Prostate gland (tissue), 2 donors: ENCODE measurements around the gene NAV2. TPM values are rescaled to one million over a fixed set of nuclear protein-coding genes. Genes with fewer than 3 reads are reported as not detected.

Experiments used
- DNase-seq: peaks from one replicate; pipeline ENCODE4 v3.0.0-alpha.2; 2019; ENCODE audit warnings: low spot score
- H3K27ac ChIP-seq, 2 donors: fragments of 200-600 bp; sonication (generic); 2 replicates each; pipeline ENCODE4 v1.5.1; 2017 to 2019
- H3K27me3 ChIP-seq: fragments of 200-600 bp; sonication (generic); replicated peaks from 2 replicates; pipeline ENCODE4 v1.5.1; 2019; ENCODE audit not compliant: insufficient read depth
- H3K36me3 ChIP-seq, 2 donors: fragments of 200-600 bp; sonication (generic); 1 replicate in 1 of 2; 2 replicates in 1 of 2; pipeline versions ENCODE4 v1.5.1 to v1.8.1; 2017 to 2019
- H3K4me1 ChIP-seq: fragments of 200-600 bp; sonication (generic); replicated peaks from 2 replicates; pipeline ENCODE4 v1.5.1; 2019
- H3K4me3 ChIP-seq, 2 donors: fragments of 200-600 bp; sonication (generic); 2 replicates each; pipeline ENCODE4 v1.5.1; 2017 to 2019
- H3K9me3 ChIP-seq: fragments of 200-600 bp; sonication (generic); 2 replicates; pipeline ENCODE4 v1.5.1; 2017
- POLR2A ChIP-seq: fragments of 450-650 bp; IDR thresholded peaks from one replicate; pipeline ENCODE4 v1.6.1; 2016; ENCODE audit warnings: antibody characterized with exemption, mild to moderate bottlenecking
- POLR2AphosphoS5 ChIP-seq: sonication (generic); formaldehyde crosslinking; IDR thresholded peaks from one replicate; pipeline ENCODE4 v1.6.1; 2017; ENCODE audit warnings: antibody characterized with exemption
- WGBS: methylation state at CpG from one replicate; pipeline ENCODE4 v1.1.5; 2018; 5-methylcytosine and 5-hydroxymethylcytosine counted together
- intact Hi-C: fragments of 100-400 bp; cut with DNase I; formaldehyde crosslinking; loops from one replicate; pipeline ENCODE4 v1.14.2; 2022
- total RNA-seq, 2 donors: library from RNA; depleted of rRNA; stranded (reverse); fragments of >200 nt; gene quantifications; one replicate each; pipeline ENCODE4 v1.1.0, GENCODE V29; 2016
- TF ChIP-seq, protein P1 (sequence below), 4 experiments: fragments of 200-600 bp in 2 of 4; fragments of 450-650 bp in 2 of 4; sonication (generic) in 2 of 4; IDR thresholded peaks; 1 replicate in 3 of 4; 2 replicates in 1 of 4; pipeline ENCODE4 v1.5.1; 2016 to 2019; ENCODE audit warnings: antibody characterized with exemption in 4 of 4, mild to moderate bottlenecking in 2 of 4, moderate library complexity in 2 of 4

Gene NAV2, protein sequence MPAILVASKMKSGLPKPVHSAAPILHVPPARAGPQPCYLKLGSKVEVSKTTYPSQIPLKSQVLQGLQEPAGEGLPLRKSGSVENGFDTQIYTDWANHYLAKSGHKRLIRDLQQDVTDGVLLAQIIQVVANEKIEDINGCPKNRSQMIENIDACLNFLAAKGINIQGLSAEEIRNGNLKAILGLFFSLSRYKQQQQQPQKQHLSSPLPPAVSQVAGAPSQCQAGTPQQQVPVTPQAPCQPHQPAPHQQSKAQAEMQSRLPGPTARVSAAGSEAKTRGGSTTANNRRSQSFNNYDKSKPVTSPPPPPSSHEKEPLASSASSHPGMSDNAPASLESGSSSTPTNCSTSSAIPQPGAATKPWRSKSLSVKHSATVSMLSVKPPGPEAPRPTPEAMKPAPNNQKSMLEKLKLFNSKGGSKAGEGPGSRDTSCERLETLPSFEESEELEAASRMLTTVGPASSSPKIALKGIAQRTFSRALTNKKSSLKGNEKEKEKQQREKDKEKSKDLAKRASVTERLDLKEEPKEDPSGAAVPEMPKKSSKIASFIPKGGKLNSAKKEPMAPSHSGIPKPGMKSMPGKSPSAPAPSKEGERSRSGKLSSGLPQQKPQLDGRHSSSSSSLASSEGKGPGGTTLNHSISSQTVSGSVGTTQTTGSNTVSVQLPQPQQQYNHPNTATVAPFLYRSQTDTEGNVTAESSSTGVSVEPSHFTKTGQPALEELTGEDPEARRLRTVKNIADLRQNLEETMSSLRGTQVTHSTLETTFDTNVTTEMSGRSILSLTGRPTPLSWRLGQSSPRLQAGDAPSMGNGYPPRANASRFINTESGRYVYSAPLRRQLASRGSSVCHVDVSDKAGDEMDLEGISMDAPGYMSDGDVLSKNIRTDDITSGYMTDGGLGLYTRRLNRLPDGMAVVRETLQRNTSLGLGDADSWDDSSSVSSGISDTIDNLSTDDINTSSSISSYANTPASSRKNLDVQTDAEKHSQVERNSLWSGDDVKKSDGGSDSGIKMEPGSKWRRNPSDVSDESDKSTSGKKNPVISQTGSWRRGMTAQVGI (N-terminal part only)
- total RNA-seq = 10 to 100 TPM; 17.1 to 26.6 TPM

DNA sequence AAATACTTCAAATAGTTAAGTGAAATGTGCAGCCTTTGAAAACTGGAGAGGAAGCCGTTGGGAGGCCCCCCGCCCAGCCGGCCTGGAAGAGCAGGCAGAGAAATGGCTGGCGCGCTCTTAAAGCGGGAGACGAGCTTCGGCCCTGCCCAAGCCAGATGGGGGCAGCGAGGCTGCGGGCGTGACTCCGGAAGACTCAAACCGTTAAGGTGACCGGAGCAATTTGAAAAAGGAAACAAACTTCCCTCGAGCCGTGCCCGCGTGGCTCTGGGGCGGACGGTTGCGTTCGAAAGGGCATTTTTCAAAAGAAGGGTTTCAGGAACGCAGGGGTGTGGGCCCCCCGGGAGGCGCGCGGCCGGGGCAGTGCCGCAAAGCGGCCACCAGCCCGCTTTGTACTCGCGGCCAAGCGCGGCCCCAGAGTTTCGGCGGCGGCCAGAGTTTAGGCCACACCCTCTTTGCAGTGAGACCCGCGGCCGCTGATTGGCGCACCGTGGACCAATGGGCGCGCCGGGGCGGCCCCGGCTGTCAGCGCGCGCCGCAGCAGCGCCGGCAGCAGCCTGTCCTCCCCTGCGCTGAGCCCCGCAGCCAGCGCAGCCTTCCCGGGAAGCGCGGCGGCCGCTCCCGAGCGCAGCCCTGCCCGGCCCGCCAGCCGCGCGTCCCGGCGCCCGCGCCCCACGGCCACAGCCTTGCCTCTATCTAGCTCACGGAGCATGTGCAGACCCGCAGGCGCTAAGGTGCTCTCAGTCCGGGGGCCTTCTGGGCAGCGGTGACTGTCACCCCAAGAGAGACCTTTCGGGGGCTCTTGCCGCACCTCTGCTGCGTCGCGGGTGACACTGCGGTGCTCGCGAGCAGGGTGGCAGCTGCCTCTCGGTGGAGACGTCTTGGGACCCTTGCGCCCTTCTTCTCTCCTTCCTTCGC is at the start of gene NAV2:
TSS of gene NAV2 (plus strand) at position 557 of the 915 bp plus-strand sequence. CDS start 859 bp downstream, outside the sequence.
- peak within 1 kb of the TSS; percentile 45 to 51 for H3K4me3 ChIP-seq

DNA sequence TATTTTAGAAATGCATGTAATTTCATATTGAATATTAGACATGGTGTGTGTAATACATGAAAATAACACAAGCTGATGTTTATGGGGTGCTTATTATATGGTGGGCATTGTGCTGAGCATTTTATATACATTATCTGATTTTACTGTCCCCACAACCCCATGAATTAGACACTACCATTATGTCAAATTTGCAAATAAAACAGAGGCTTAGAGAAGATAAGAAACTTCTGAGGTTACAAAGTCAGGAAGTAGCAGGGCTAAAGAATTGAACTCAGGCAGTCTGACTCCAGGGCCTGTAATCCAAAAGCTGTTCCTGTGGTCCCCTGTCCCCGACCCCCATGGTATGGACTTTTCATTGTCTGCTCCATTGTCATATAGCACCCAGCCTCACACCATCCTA is 49.4 kb upstream of the NAV2 start:
- no peak overlapping the region for H3K27ac ChIP-seq
- H3K9me3 ChIP-seq = no peaks in the 10 kb centered on the region
- intact Hi-C loops = no loop called here
- WGBS = 55% methylated on average over 1 of the region's 1 CpG
- H3K36me3 ChIP-seq = no peaks in the 10 kb centered on the region
- no peak for TF ChIP-seq POLR2A
- no peak for TF ChIP-seq POLR2AphosphoS5
- TF ChIP-seq, protein P1, sequence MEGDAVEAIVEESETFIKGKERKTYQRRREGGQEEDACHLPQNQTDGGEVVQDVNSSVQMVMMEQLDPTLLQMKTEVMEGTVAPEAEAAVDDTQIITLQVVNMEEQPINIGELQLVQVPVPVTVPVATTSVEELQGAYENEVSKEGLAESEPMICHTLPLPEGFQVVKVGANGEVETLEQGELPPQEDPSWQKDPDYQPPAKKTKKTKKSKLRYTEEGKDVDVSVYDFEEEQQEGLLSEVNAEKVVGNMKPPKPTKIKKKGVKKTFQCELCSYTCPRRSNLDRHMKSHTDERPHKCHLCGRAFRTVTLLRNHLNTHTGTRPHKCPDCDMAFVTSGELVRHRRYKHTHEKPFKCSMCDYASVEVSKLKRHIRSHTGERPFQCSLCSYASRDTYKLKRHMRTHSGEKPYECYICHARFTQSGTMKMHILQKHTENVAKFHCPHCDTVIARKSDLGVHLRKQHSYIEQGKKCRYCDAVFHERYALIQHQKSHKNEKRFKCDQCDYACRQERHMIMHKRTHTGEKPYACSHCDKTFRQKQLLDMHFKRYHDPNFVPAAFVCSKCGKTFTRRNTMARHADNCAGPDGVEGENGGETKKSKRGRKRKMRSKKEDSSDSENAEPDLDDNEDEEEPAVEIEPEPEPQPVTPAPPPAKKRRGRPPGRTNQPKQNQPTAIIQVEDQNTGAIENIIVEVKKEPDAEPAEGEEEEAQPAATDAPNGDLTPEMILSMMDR (IDR thresholded peaks at IDR 0.05) = no peak
- no peak overlapping the region for H3K4me3 ChIP-seq
- no peak for DNase-seq
- no peaks in the 10 kb centered on the region for H3K27me3 ChIP-seq
- no peaks in the 10 kb centered on the region for H3K4me1 ChIP-seq

More for the DNA sequence above, at the start of gene NAV2:
- Histone ChIP-seq H3K27ac (peak within 1 kb of the TSS; percentile 85 to 86), H3K4me1 (peaks cover 4% of the 10 kb centered on the region), H3K27me3 (no peaks in the 10 kb centered on the region), H3K9me3 (no peaks in the 10 kb centered on the region), H3K36me3 (no peaks in the 10 kb centered on the region)
- peak; percentile 91 for DNase-seq
- under 1% methylated on average over 43 of the region's 91 CpGs for WGBS
- TF ChIP-seq, protein P1 (IDR thresholded peaks at IDR 0.05) = peak in 2 of 4 experiments; percentile 33 to 35
- TF ChIP-seq POLR2A (peak; percentile 97), POLR2AphosphoS5 (peak; percentile 81)
- intact Hi-C loops = loop anchor here (5.0 kb wide), 3 partner anchors 40 to 135 kb away; no protein-coding TSS in a partner anchor

DNA sequence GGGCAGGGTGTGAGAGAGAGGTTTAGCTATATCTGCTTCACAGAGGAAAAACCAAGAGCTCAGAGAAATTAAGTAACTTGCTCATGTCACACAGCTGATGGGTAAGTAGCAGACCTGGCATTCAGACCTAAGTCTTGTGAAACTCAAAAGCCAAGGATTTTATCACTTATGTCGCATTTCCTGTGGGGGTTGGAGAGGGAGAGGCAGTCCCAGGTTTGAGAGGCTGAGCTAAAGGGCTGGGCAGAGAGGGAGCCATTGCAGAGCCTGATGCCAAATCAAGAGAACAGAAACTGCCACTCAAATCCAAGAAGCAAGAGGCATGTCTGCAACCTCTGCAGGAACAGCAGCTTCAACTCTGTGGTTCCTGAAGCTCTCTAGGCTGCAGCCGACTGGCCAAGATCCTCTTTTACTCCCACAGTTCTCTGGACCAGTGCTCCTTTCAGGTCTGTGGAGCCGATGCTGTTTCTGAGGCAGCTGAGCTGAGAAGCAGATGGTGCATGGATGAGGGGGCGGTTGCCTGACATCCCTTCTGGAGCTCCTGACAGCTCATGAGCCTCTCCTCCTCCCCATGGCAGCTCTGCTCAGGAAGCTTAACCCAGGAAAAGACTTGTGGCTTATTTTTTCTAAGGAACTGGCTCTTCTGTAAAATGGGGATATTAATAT is 47.6 kb upstream of the NAV2 start:
- H3K9me3 ChIP-seq = no peaks in the 10 kb centered on the region
- H3K27ac ChIP-seq = no peak overlapping the region
- intact Hi-C loops = no loop called here
- TF ChIP-seq POLR2AphosphoS5 (no peak), POLR2A (no peak)
- TF ChIP-seq, protein P1 (IDR thresholded peaks at IDR 0.05) = no peak
- no peaks in the 10 kb centered on the region for H3K27me3 ChIP-seq
- H3K4me3 ChIP-seq = no peak overlapping the region
- no peak for DNase-seq
- WGBS = 49% methylated on average over 4 of the region's 4 CpGs
- no peaks in the 10 kb centered on the region for H3K36me3 ChIP-seq
- H3K4me1 ChIP-seq = no peaks in the 10 kb centered on the region

DNA sequence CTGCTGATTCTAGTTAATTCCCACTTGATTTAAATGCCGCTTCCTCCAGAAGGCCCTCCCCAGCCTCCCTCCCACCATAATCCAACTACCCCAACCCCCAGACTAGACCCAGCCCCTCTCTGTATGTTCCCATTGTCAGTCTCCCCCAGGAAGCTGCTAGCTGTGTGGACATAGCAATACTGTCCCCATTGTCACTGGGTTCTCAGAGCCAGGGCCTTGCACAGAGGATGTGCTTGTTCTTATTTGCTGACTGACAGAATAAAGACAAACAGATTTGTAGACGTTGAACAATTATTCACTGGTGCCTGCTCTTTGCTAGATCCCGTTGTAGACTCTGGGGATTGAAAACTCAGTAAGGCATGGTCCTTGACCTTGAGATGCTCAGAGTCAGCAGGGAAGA is 45.7 kb upstream of the NAV2 start:
- no peak overlapping the region for H3K4me3 ChIP-seq
- intact Hi-C loops = no loop called here
- H3K27me3 ChIP-seq = no peaks in the 10 kb centered on the region
- no peak for TF ChIP-seq POLR2A
- TF ChIP-seq, protein P1 (IDR thresholded peaks at IDR 0.05) = no peak
- DNase-seq = no peak
- no peak overlapping the region for H3K27ac ChIP-seq
- no peaks in the 10 kb centered on the region for H3K36me3 ChIP-seq
- H3K4me1 ChIP-seq = no peaks in the 10 kb centered on the region
- no peaks in the 10 kb centered on the region for H3K9me3 ChIP-seq
- 69% methylated on average over 3 of the region's 3 CpGs for WGBS
